NCI-H446 (cell line): ENCODE data around the gene CDH23.

ENCODE experiments used
- DNase-seq, 2 experiments: peaks; one replicate each; lab custom pipeline; 2025; lab: John Stamatoyannopoulos, UW

CDH23 gene

DNA sequence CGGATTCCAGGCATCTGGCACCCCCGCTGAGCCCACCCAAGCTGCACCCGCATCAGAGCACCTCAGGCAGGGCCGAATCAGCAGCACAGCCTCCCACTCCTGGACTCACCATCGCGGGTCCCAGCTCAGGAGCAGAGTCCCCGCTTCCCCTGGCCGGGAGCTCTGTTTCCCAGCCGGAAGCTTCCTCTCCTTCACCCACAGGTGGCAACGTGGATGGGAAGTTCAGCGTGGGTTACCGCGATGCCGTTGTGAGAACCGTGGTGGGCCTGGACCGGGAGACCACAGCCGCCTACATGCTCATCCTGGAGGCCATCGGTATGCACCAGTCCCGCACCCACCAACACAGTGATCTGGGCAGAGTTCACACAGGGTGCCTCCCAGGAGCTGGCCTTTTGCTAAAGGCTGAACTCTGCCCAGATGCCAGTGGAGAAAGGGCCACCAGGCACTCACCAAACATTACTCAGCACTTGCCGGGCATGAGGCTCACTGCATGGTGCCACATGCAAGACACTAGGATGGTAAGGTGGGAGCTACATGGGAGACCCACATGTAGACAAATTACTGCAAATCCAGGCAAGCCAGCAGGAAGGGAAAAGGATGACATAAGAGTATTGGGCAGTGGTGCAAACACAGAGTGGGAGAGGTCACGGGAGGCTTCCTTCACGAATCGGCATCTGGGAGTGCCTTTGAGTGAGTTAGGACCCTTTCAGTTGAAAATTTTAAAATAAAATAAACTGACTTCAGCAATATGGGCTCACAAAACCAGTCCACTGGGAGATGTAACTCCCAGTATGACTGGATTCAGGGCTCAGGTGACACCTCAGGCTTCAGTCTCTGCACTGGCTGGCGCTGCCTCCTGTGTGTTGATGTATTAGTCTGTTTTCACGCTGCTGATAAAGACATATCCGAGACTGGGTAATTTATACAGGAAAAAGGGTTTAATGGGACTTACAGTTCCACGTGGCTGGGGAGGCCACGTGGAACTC lies 312.5 kb downstream of the CDH23 start:
- DNase-seq = no peak

- DNase-seq = no peak
Measured at GRCh38 chr10:71710519-71710918, 313.8 kb downstream of the CDH23 start.

- no peak for DNase-seq
Measured at GRCh38 chr10:71711052-71711623, 314.4 kb downstream of the CDH23 start.

- DNase-seq = no peak
Measured at GRCh38 chr10:71712170-71712569, 315.4 kb downstream of the CDH23 start.

DNA sequence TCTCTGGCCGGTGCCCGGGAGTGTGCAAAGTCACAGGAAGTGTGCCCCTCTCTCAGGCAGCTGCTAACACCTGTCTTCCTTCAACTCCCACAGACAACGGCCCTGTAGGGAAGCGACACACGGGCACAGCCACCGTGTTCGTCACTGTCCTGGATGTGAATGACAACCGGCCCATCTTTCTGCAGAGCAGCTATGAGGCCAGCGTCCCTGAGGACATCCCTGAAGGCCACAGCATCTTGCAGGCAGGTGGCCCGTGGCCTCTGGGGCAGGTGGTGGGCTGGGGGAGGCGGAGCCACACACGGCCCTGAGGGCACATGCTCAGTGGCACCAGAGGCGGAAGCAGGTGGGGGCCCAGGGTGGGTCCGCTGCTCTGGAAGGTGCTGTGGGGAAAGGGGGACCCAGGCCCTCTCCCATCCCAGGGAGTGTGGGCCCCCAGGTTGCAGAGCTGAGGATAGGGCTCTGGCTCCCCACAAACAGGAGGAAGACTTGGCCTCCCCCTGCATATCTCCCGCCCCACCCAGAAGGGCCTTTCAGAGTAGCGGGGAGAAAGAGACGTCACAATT lies 315.9 kb downstream of the CDH23 start:
- no peak for DNase-seq

- no peak for DNase-seq
Measured at GRCh38 chr10:71713135-71714030, 316.7 kb downstream of the CDH23 start.

DNA sequence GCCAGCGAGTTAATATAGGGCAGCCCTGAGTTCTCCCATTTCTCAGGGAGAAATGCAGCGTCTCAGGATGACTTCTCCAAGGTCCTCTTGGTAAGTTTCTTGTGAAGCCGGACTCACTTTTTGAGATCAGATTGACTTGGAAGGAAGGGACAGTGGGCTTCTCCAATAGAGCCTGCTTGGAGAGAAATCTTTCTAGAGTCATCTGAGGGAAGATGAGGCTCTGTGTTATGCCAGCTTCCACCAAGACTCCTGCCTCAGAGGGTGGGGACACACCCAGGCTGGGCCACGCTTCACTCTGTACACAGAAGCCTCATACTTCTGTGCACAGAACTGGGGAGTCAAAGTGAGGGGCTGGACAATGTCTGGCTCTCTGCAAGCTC lies 317.3 kb downstream of the CDH23 start:
- no peak for DNase-seq

DNA sequence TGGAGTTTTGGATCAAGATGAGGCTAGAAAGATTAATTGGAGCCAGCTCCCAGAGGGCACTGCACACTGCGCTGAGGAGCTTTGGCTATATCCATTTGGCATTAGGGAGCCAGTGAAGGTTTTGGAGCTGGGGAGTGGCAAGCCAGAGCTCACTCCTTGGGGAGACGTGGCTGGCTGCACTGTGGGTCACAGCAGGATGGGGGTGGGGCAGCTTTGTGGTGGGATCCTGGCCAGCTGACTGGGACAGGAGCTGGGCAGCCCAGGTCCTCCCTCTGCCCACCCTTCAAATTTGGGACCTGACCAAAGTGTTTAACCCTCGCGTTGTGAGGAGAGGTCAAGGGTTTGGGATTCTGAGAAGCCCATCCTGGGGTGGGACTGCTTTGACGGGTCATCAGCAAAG lies 317.9 kb downstream of the CDH23 start:
- DNase-seq = no peak

GRCh38 chr10:71715026-71715425 lies 318.3 kb downstream of the CDH23 start:
- no peak for DNase-seq

GRCh38 chr10:71715860-71716259 lies 319.1 kb downstream of the CDH23 start:
- DNase-seq = no peak

- DNase-seq = no peak
Measured at GRCh38 chr10:71716426-71716825, 319.7 kb downstream of the CDH23 start.

DNA sequence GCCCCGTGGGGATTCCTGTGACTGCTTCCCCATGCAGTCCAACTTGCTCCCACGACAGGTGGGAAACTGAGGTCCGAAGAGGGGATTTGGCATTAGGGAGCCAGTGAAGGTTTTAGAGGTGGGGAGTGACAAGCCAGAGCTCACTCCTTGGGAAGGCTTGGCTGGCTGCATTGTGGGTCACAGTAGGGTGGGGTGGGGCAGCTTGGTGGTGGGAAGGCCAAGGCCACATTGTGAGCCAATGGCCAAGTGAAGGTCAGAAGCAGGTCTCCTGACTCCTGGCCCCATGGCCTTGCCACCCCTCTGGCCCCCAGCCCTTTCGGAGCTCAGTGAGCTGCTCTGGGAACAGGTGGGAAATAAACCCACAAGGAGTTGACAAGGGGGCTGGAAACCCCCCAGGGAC lies 320.3 kb downstream of the CDH23 start:
- DNase-seq = no peak

DNA sequence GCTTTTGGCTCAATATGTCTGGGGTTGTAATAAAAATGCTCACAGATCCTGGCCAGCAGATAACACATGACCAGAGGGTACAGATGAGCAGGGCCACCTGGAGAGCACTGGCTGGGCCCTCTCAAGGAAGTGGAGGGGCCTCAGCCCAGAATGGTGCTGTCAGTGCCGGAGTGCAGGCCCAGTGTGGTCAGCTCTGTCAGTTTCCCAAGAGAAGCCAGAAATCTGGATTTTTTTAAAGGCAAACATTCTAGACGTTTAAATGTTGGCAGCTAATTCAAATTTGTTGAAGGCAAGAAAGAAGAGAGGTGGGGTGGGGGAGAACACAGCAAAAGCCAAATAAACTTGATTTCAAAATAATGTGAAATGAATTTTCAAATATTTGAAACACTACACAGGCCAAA lies 320.8 kb downstream of the CDH23 start:
- no peak for DNase-seq

- DNase-seq = no peak
Measured at GRCh38 chr10:71718165-71718698, 321.5 kb downstream of the CDH23 start.

DNA sequence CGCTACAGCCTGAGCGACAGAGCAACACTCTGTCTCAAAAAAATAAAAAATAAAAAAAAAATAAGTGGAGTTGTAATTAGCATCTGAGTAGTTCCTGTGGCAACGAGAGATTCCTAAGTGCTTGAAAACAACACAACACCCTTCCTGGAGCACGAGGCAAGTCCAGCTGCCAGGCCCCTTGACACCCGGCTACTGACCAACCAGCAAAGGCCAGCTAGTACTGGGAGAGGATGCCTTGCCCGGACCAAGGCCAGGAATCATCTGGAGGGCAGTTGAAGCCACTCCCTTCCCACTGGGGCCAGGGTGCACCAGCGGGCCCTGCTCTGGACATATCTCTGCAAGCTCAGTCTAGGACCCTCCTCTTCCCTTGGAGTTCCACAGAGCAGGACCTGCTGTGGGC lies 322.3 kb downstream of the CDH23 start:
- no peak for DNase-seq

GRCh38 chr10:71719464-71720201 lies 322.9 kb downstream of the CDH23 start, which contains the start of gene C10orf105:
TSS of gene C10orf105 (minus strand) at chr10:71719778. CDS start at chr10:71716337, 3,441 bp downstream.
- DNase-seq = no peak

- no peak for DNase-seq
Measured at GRCh38 chr10:71720288-71720687, 323.6 kb downstream of the CDH23 start.

DNA sequence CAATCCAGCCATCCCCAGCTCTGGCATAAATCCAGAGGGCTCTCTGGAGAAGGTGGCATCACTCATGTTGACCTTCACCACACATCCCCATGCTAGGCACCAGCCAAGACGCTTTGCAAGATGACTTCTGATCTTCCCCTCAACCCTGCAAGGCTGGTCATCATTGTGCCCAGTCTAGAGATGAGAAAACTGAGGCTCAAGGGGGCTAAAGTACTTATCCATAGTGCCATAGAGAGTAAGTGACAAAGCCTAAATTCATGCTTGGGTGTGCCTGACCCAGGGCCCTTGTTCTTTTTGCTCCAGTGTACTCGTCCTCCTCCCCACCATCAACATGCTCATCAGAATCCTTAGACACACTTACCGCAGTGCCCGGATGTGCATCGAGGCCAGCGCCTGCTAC lies 324.6 kb downstream of the CDH23 start:
- DNase-seq = no peak

DNA sequence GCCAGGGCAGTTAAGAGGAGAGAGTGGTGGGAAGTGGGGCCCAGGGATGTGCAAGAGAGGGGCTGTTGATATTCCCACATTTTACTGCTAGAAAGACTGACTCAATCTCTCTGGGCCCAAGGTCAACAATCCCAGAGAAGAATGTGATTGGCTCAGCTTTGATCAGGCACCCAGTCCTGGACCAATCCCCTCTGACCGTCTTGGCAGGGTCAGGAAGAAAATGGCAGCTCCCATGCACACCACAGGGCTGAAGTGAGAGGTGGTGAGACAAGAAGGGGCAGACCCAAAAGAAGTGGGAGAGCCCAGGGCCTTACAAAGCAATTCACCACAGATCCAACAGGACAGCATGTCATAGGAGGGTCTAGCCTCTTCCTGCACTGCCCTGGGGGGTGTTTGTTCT lies 326.1 kb downstream of the CDH23 start:
- no peak for DNase-seq

DNA sequence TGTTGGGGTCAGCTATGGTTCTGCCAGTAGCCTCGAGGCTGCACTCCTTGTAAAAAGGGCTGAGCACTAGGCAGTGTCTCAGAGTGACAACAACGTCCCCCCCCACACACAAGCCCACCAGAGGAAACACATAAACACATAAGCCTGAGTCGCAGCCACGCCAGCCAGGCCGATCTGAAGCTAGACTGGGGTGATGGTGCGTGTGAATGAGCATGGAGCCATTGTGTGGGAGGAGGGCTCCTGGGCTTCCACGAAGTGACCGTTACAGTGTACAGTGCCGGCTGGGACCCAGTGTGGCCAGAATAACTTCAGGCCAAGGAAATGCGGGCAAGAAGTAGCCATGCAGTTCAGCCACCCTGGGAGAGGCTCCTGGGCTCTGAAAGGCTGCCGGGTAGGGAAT lies 326.6 kb downstream of the CDH23 start:
- DNase-seq = no peak

DNA sequence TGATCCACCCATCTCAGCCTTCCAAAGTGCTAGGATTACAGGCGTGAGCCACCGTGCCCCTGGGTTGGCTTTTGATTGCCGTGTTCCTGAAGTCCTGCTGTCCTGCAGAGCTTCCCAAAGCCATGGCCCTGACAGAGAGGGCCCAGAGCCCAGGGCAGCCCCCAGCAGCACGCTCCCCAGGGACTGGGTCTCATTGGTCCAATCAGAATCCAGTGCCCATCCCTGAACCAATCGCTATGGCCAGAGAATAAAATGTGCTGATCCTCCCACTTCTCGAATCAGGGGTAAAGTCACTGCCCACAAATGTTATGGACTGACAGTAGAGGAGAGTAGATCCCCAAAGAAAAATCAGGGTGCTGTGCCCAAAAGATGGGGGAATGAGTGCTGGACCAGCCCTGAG lies 327.8 kb downstream of the CDH23 start:
- DNase-seq = no peak
